HepG2 (cell line): ENCODE results near the gene ARFGAP3. TPM values are rescaled to one million over a fixed set of nuclear protein-coding genes. Genes with fewer than 3 reads are reported as not detected.

Source experiments
- CREM ChIP-seq, 2 experiments: sonication (generic) in 1 of 2; formaldehyde crosslinking in 1 of 2; IDR thresholded peaks; 2 replicates each; pipeline versions ENCODE4 v1.4.0 to v1.6.1; 2016 to 2020; ENCODE audit warnings: antibody characterized with exemption in 1 of 2, mild to moderate bottlenecking in 1 of 2, missing genetic modification reagents in 1 of 2
- ETV5 ChIP-seq: IDR thresholded peaks from 2 replicates; pipeline ENCODE4 v1.6.1; 2018; ENCODE audit warnings: missing biosample characterization, missing genetic modification reagents, inconsistent platforms, borderline replicate concordance
- FIP1L1 ChIP-seq: fragments of 200-400 bp; formaldehyde crosslinking; IDR thresholded peaks from 2 replicates; pipeline ENCODE4 v1.6.1; 2018; ENCODE audit warnings: low read depth, mild to moderate bottlenecking, low read length, moderate library complexity, borderline replicate concordance; ENCODE audit not compliant: insufficient read depth
- GATA4 ChIP-seq: sonication (generic); IDR thresholded peaks from 2 replicates; pipeline ENCODE4 v1.6.1; 2016; ENCODE audit warnings: antibody characterized with exemption, low read depth, borderline replicate concordance
- GFI1 ChIP-seq: sonication (generic); formaldehyde crosslinking; IDR thresholded peaks from 2 replicates; pipeline ENCODE4 v1.5.0; 2020; ENCODE audit warnings: missing genetic modification reagents, mild to moderate bottlenecking, borderline replicate concordance
- GMEB1 ChIP-seq: sonication (generic); formaldehyde crosslinking; IDR thresholded peaks from 2 replicates; pipeline ENCODE4 v1.5.1; 2020; ENCODE audit warnings: missing genetic modification reagents, mild to moderate bottlenecking, borderline replicate concordance
- HOMEZ ChIP-seq: IDR thresholded peaks from 2 replicates; pipeline ENCODE4 v1.6.1; 2016; ENCODE audit warnings: low read depth
- ISL2 ChIP-seq: sonication (generic); formaldehyde crosslinking; IDR thresholded peaks from 2 replicates; pipeline ENCODE4 v1.5.0; 2020; ENCODE audit warnings: missing genetic modification reagents
- MLX ChIP-seq: IDR thresholded peaks from 2 replicates; pipeline ENCODE4 v1.6.1; 2016
- MTA1 ChIP-seq: sonication (generic); formaldehyde crosslinking; IDR thresholded peaks from 2 replicates; pipeline ENCODE4 v1.4.0; 2020; ENCODE audit warnings: missing genetic modification reagents, mild to moderate bottlenecking, borderline replicate concordance
- MTERF4 ChIP-seq: sonication (generic); formaldehyde crosslinking; IDR thresholded peaks from 2 replicates; pipeline ENCODE4 v1.8.0; 2023; ENCODE audit warnings: mild to moderate bottlenecking, missing genetic modification reagents
- NFE2L2 ChIP-seq: fragments of 150-350 bp; IDR thresholded peaks from 2 replicates; pipeline ENCODE4 v1.6.1; 2014; ENCODE audit warnings: low read length
- NKX3-1 ChIP-seq: sonication (generic); formaldehyde crosslinking; IDR thresholded peaks from 2 replicates; pipeline ENCODE4 v1.5.0; 2020; ENCODE audit warnings: missing genetic modification reagents
- RCOR2 ChIP-seq: IDR thresholded peaks from 2 replicates; pipeline ENCODE4 v1.6.1; 2016; ENCODE audit warnings: missing biosample characterization, missing genetic modification reagents
- TCF7 ChIP-seq: sonication (generic); IDR thresholded peaks from 2 replicates; pipeline ENCODE4 v1.6.1; 2016; ENCODE audit warnings: antibody characterized with exemption, low read depth
- TEAD3 ChIP-seq: optimal IDR thresholded peaks from 2 replicates; pipeline ENCODE3; 2016; ENCODE audit warnings: borderline replicate concordance
- ZBTB7B ChIP-seq: sonication (generic); formaldehyde crosslinking; IDR thresholded peaks from 2 replicates; pipeline ENCODE4 v1.4.0; 2020; ENCODE audit warnings: missing genetic modification reagents
- ZKSCAN5 ChIP-seq: sonication (generic); formaldehyde crosslinking; IDR thresholded peaks from 2 replicates; pipeline ENCODE4 v1.5.1; 2020; ENCODE audit warnings: mild to moderate bottlenecking, missing genetic modification reagents
- ZMAT3 ChIP-seq: sonication (generic); formaldehyde crosslinking; conservative IDR thresholded peaks from 2 replicates; pipeline ENCODE4 v1.7.0; 2021; ENCODE audit warnings: missing genetic modification reagents
- ZNF207 ChIP-seq: fragments of 450-650 bp; IDR thresholded peaks from 2 replicates; pipeline ENCODE4 v1.6.1; 2016; ENCODE audit warnings: antibody characterized with exemption, borderline replicate concordance
- ZNF292 ChIP-seq: sonication (generic); formaldehyde crosslinking; IDR thresholded peaks from 2 replicates; pipeline ENCODE4 v1.8.1; 2022; ENCODE audit warnings: mild to moderate bottlenecking, low read depth, missing genetic modification reagents, borderline replicate concordance
- ZNF552 ChIP-seq: sonication (generic); formaldehyde crosslinking; IDR thresholded peaks from 2 replicates; pipeline ENCODE4 v1.9.0; 2022; ENCODE audit warnings: missing genetic modification reagents, mild to moderate bottlenecking, borderline replicate concordance
- ZNF644 ChIP-seq: IDR thresholded peaks from 2 replicates; pipeline ENCODE4 v1.6.1; 2016; ENCODE audit warnings: low read depth
- ZNF788 ChIP-seq: sonication (generic); formaldehyde crosslinking; IDR thresholded peaks from 2 replicates; pipeline ENCODE4 v1.5.0; 2020; ENCODE audit warnings: mild to moderate bottlenecking, missing genetic modification reagents, borderline replicate concordance
- polyA plus RNA-seq, 8 experiments: library from polyadenylated mRNA; depleted of rRNA in 3 of 8; stranded (reverse) in 7 of 8; unstranded in 1 of 8; fragments of >200 nt; fragmentation: Illumina TruSeq in 4 of 8; extraction: Trizol in 4 of 8; gene quantifications; 2 replicates each; pipeline versions ENCODE4 v1.2.1 to v1.2.3, GENCODE V29; 2011 to 2016; ENCODE audit warnings: low read depth in 4 of 8, missing spikeins in 1 of 8, mixed read lengths in 1 of 8; ENCODE audit not compliant: insufficient read depth in 1 of 8
- total RNA-seq, 5 experiments: library from RNA; depleted of rRNA; stranded (reverse); fragments of >200 nt; fragmentation: Illumina TruSeq; extraction: Trizol; gene quantifications; 2 replicates each; pipeline ENCODE4 v1.2.3, GENCODE V29; 2016; ENCODE audit warnings: low read depth in 1 of 5

The ARFGAP3 gene
- total and polyA plus RNA-seq, 2 of the 13 experiments (the other 11 are each of a cell fraction or from before 2014, with no cell fraction given) = 41.7 to 61.6 TPM

GRCh38 chr22:42754658-42755057, 102.4 kb downstream of the ARFGAP3 start (continued):
- TF ChIP-seq MTERF4 (0 out of 2 replicates have a peak, but pooled peaks have one; percentile 30), ZNF788 (CRISPR knock-in tag) (peak; percentile 70; the same call in 1 of the 2 replicates), ZMAT3 (CRISPR knock-in tag) (0 out of 2 replicates have a peak, but pooled peaks have one; percentile 41), GATA4 (peak; percentile 63; the same call in 1 of the 2 replicates), HOMEZ (CRISPR knock-in tag) (peak; percentile 56; the same call in 1 of the 2 replicates), NFE2L2 (peak; percentile 33; the same call in 1 of the 2 replicates), ZNF552 (CRISPR knock-in tag) (0 out of 2 replicates have a peak, but pooled peaks have one; percentile 29), TEAD3 (peak; percentile 89), ZBTB7B (CRISPR knock-in tag) (peak; percentile 80; the same call in 1 of the 2 replicates), RCOR2 (peak; percentile 35; the same call in 1 of the 2 replicates), MTA1 (CRISPR knock-in tag) (peak; percentile 47; the same call in 1 of the 2 replicates), ZNF644 (CRISPR knock-in tag) (0 out of 2 replicates have a peak, but pooled peaks have one; percentile 34), NKX3-1 (CRISPR knock-in tag) (no peak), CREM (IDR thresholded peaks at IDR 0.05) (peak; percentile 56; the same call in 1 of the 2 replicates), CREM (CRISPR knock-in tag; IDR thresholded peaks at IDR 0.05) (no peak), TCF7 (peak; percentile 69), ZNF292 (CRISPR knock-in tag) (peak; percentile 40), MLX (peak; percentile 53; the same call in 1 of the 2 replicates), GMEB1 (CRISPR knock-in tag) (peak; percentile 48; the same call in 1 of the 2 replicates), ISL2 (CRISPR knock-in tag) (peak; percentile 43; the same call in 1 of the 2 replicates), FIP1L1 (0 out of 2 replicates have a peak, but pooled peaks have one; percentile 56), ETV5 (CRISPR knock-in tag) (peak; percentile 33; the same call in 1 of the 2 replicates), ZKSCAN5 (CRISPR knock-in tag) (no peak), ZNF207 (no peak), GFI1 (CRISPR knock-in tag) (peak; percentile 69)
